ENCODE data around the gene MYOF.

- no peak for TF ChIP-seq CTCF (IDR thresholded peaks at IDR 0.05)
- TF ChIP-seq SIN3A (IDR thresholded peaks at IDR 0.05; ENCODE audit: borderline replicate concordance, insufficient read depth, low read depth, low read length), result no peak
- no peak for TF ChIP-seq REST (IDR thresholded peaks at IDR 0.05; ENCODE audit: insufficient read depth in 1 of 2, low read depth in 2 of 2, low read length in 1 of 2)
Observed at GRCh38 chr10:93346694-93347093, 135.4 kb downstream of the MYOF start.
